Measurements from ENCODE around the gene MAGEA1. TPM values are rescaled to one million over a fixed set of nuclear protein-coding genes. Genes with fewer than 3 reads are reported as not detected.

The MAGEA1 gene
- total RNA-seq, 4 donors from 2014 or later: not detected

GRCh38 chrX:153225438-153226098 is 46.5 kb downstream of the MAGEA1 start:
- no peaks in the 10 kb centered on the region for H3K27me3 ChIP-seq
- no peaks in the 10 kb centered on the region for H3K36me3 ChIP-seq
- H3K9me3 ChIP-seq: no peaks in the 10 kb centered on the region
- WGBS, 2 donors: 80 to 83% methylated on average over 2 to 5 of the region's 8 CpGs
- no peak overlapping the region for H3K27ac ChIP-seq
- TF ChIP-seq POLR2A (IDR thresholded peaks at IDR 0.05): no peak
- TF ChIP-seq, protein P1, sequence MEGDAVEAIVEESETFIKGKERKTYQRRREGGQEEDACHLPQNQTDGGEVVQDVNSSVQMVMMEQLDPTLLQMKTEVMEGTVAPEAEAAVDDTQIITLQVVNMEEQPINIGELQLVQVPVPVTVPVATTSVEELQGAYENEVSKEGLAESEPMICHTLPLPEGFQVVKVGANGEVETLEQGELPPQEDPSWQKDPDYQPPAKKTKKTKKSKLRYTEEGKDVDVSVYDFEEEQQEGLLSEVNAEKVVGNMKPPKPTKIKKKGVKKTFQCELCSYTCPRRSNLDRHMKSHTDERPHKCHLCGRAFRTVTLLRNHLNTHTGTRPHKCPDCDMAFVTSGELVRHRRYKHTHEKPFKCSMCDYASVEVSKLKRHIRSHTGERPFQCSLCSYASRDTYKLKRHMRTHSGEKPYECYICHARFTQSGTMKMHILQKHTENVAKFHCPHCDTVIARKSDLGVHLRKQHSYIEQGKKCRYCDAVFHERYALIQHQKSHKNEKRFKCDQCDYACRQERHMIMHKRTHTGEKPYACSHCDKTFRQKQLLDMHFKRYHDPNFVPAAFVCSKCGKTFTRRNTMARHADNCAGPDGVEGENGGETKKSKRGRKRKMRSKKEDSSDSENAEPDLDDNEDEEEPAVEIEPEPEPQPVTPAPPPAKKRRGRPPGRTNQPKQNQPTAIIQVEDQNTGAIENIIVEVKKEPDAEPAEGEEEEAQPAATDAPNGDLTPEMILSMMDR (IDR thresholded peaks at IDR 0.05): no peak
- no peaks in the 10 kb centered on the region for H3K4me1 ChIP-seq
- no peak for DNase-seq
- H3K4me3 ChIP-seq: no peak overlapping the region
- intact Hi-C loops (cut with DNase I): no loop called here

DNA sequence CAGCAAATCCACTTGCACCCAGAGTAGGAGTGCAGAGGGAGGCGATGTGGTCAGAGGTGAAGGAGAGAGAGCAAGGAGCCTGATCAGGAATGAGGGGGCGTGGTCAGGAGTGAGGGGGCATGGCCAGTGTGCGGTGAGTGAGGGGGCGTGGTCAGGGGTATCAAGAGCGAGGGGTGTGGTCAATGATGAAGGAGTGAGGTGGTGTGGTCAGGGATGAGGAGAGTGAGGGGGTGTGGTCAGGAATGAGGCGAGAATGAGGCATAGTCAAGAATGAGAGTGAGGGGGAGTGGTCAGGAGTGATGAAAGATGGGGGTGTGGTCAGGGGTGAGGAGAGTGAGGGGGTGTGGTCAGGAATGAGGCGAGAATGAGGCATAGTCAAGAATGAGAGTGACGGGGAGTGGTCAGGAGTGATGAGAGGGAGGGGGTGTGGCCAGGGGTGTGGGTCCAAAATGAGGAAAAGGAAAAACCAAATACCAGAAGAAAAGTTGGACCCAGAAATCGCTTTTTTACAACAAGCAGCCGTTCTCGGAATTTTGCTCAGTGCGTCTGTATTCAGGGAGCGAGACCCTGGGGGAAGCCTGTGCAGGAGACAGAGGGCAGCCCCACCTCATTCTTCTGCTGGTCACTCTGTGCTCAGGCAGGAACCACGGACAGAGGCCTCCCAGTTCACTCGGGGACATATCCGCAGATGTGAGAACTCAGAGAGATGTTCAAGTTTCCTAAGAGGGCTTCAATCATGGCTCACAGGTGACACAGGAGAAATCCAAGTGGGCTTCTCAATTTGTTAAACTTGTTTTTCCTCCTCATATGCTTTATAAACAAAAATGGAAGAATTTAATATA is 47.5 kb downstream of the MAGEA1 start:
- DNase-seq: no peak
- Histone ChIP-seq H3K4me3 (no peak overlapping the region), H3K27me3 (no peaks in the 10 kb centered on the region)

More for the DNA sequence above, 47.5 kb downstream of the MAGEA1 start:
- Histone ChIP-seq H3K27ac (no peak overlapping the region), H3K9me3 (no peaks in the 10 kb centered on the region), H3K36me3 (no peaks in the 10 kb centered on the region), H3K4me1 (no peaks in the 10 kb centered on the region)
- TF ChIP-seq, protein P1 (IDR thresholded peaks at IDR 0.05): no peak
- no peak for TF ChIP-seq POLR2A (IDR thresholded peaks at IDR 0.05)
- intact Hi-C loops (cut with DNase I): no loop called here
- WGBS, 2 donors: 18 to 42% methylated on average over 13 to 15 of the region's 16 CpGs

Other genes with a start within 250 kb of the MAGEA1 start
- gene PNMA5, start 185.2 kb upstream of the MAGEA1 start, total RNA-seq: not detected
- under 1 TPM in 3 of 4 donors, not detected in 1; 0.29 to 0.57 (median 0.48) TPM for gene PNMA3, start 122.8 kb upstream of the MAGEA1 start, total RNA-seq
- gene PNMA6A, start 106.8 kb upstream of the MAGEA1 start, total RNA-seq: 1 to 10 TPM in 1 of 4 donors, under 1 TPM in 1, not detected in 2; 0.19 to 1.3 TPM
- not detected for gene PNMA6F, start 142.5 kb downstream of the MAGEA1 start, total RNA-seq
- 1 to 10 TPM; 1.5 to 6.5 (median 2.9) TPM for gene ZNF275, start 154.9 kb downstream of the MAGEA1 start, total RNA-seq
- gene PNMA6E, start 222.1 kb downstream of the MAGEA1 start, total RNA-seq: not detected
- under 1 TPM; 0.11 to 0.97 (median 0.37) TPM for gene ZFP92, start 232.2 kb downstream of the MAGEA1 start, total RNA-seq

All from esophagus squamous epithelium (tissue), 5 donors.